H1 (cell line): Measurements from ENCODE around the gene VRK3. TPM values are rescaled to one million over a fixed set of nuclear protein-coding genes. Genes with fewer than 3 reads are reported as not detected.

ENCODE experiments used
- CTCF ChIA-PET: fragments of 300-600 bp; sonication (Branson Sonifier 250); formaldehyde crosslinking; loops from one replicate; lab custom pipeline; 2021; ENCODE audit not compliant: partially characterized antibody; lab: Charles Lee
- POLR2A ChIA-PET: fragments of 300-600 bp; sonication (Branson Sonifier 250); formaldehyde crosslinking; loops from one replicate; lab custom pipeline; 2021; ENCODE audit warnings: inconsistent platforms; ENCODE audit not compliant: partially characterized antibody; lab: Charles Lee
- DNase-seq, 2 experiments: peaks; one replicate each; pipeline versions ENCODE4 v3.0.0 to v3.0.0-alpha.2; 2010 to 2022; ENCODE audit warnings: low spot score in 2 of 2, low read depth in 1 of 2, mixed read lengths in 1 of 2
- FAIRE-seq: peaks from 2 replicates; lab custom pipeline; 2011; peaks lifted over from hg19 to GRCh38; lab: Jason Lieb, UNC
- H2AFZ ChIP-seq: 2 replicates; pipeline ENCODE4 v1.8.1; 2012; ENCODE audit warnings: low read length, inconsistent platforms
- H2AK5ac ChIP-seq: 2 replicates; pipeline ENCODE4 v1.6.1; 2013; ENCODE audit warnings: low read depth, low read length
- H2BK120ac ChIP-seq: replicated peaks from 2 replicates; pipeline ENCODE3; 2013; ENCODE audit warnings: low read depth, low read length, inconsistent platforms
- H2BK12ac ChIP-seq: 2 replicates; pipeline ENCODE4 v1.6.1; 2013; ENCODE audit warnings: low read depth, low read length
- H2BK15ac ChIP-seq: 2 replicates; pipeline ENCODE4 v1.6.1; 2013; ENCODE audit warnings: low read length
- H2BK20ac ChIP-seq: 2 replicates; pipeline ENCODE4 v1.6.1; 2013; ENCODE audit warnings: low read length
- H2BK5ac ChIP-seq: 2 replicates; pipeline ENCODE4 v1.6.1; 2013; ENCODE audit warnings: low read depth, low read length
- H3K14ac ChIP-seq: 2 replicates; pipeline ENCODE4 v1.6.1; 2013; ENCODE audit warnings: inconsistent platforms; ENCODE audit not compliant: insufficient read length
- H3K18ac ChIP-seq: 2 replicates; pipeline ENCODE4 v1.6.1; 2013; ENCODE audit warnings: low read length; ENCODE audit errors: extremely low read depth
- H3K23ac ChIP-seq: 2 replicates; pipeline ENCODE4 v1.6.1; 2013; ENCODE audit warnings: inconsistent platforms; ENCODE audit not compliant: insufficient read length
- H3K23me2 ChIP-seq: 2 replicates; pipeline ENCODE4 v1.6.1; 2013; ENCODE audit warnings: low read depth, low read length
- H3K27ac ChIP-seq: 2 replicates; pipeline ENCODE4 v1.6.1; 2011; ENCODE audit warnings: low read depth, low read length, inconsistent platforms
- H3K27me3 ChIP-seq, 4 experiments: replicated peaks in 1 of 4; 1 replicate in 1 of 4; 2 replicates in 3 of 4; pipeline versions ENCODE4 v1.6.1 to v1.8.1; 2011 to 2013; ENCODE audit warnings: low read length in 3 of 4, mild to moderate bottlenecking in 3 of 4, inconsistent platforms in 2 of 4, mixed read lengths in 2 of 4, moderate library complexity in 1 of 4; ENCODE audit not compliant: control insufficient read depth in 3 of 4, insufficient read depth in 3 of 4; ENCODE audit errors: extremely low read depth in 1 of 4
- H3K36me3 ChIP-seq, 4 experiments: 2 replicates each; pipeline versions ENCODE4 v1.6.1 to v1.8.1; 2011 to 2013; ENCODE audit warnings: mild to moderate bottlenecking in 4 of 4, low read length in 3 of 4, moderate library complexity in 2 of 4, control low read depth in 1 of 4, inconsistent platforms in 1 of 4; ENCODE audit not compliant: insufficient read depth in 4 of 4, control insufficient read depth in 2 of 4
- H3K4ac ChIP-seq: replicated peaks from 2 replicates; pipeline ENCODE3; 2013; ENCODE audit warnings: low read length, low read depth, mixed read lengths, inconsistent platforms; ENCODE audit not compliant: insufficient read length
- H3K4me1 ChIP-seq, 4 experiments: replicated peaks in 1 of 4; 1 replicate in 1 of 4; 2 replicates in 3 of 4; pipeline versions ENCODE4 v1.6.1 to v1.8.1; 2011 to 2013; ENCODE audit warnings: low read length in 3 of 4, inconsistent platforms in 2 of 4, mixed read lengths in 1 of 4; ENCODE audit not compliant: insufficient read depth in 4 of 4, control insufficient read depth in 3 of 4
- H3K4me2 ChIP-seq, 2 experiments: 2 replicates each; pipeline versions ENCODE4 v1.6.1 to v1.8.1; 2011 to 2013; ENCODE audit warnings: low read depth in 2 of 2, low read length in 2 of 2, control low read depth in 1 of 2, inconsistent platforms in 1 of 2, mild to moderate bottlenecking in 1 of 2; ENCODE audit not compliant: insufficient read depth in 1 of 2
- H3K4me3 ChIP-seq, 4 experiments: fragments of 200-600, 300-600 bp in 1 of 4; sonication (generic), shearing (Covaris generic), sonication (Bioruptor Twin) in 1 of 4; 2 replicates each; pipeline versions ENCODE4 v1.5.1 to v1.8.1; 2011 to 2016; ENCODE audit warnings: low read length in 4 of 4, low read depth in 3 of 4, control low read depth in 2 of 4, inconsistent platforms in 2 of 4, mild to moderate bottlenecking in 2 of 4, mixed read lengths in 1 of 4, moderate library complexity in 1 of 4; ENCODE audit not compliant: insufficient read depth in 2 of 4; ENCODE audit errors: extremely low read depth in 1 of 4
- H3K56ac ChIP-seq: replicated peaks from 2 replicates; pipeline ENCODE3; 2013; ENCODE audit warnings: low read depth, mild to moderate bottlenecking, mixed read lengths, low read length, inconsistent platforms; ENCODE audit not compliant: insufficient read length
- H3K79me1 ChIP-seq: 2 replicates; pipeline ENCODE4 v1.6.1; 2013; ENCODE audit warnings: low read depth, low read length, control low read depth
- H3K79me2 ChIP-seq, 2 experiments: 2 replicates each; pipeline versions ENCODE4 v1.6.1 to v1.8.1; 2012 to 2013; ENCODE audit warnings: low read length in 2 of 2, mild to moderate bottlenecking in 2 of 2, inconsistent platforms in 1 of 2; ENCODE audit not compliant: insufficient read depth in 2 of 2, control insufficient read depth in 1 of 2
- H3K9ac ChIP-seq, 4 experiments: replicated peaks in 1 of 4; 1 replicate in 1 of 4; 2 replicates in 3 of 4; pipeline versions ENCODE4 v1.6.1 to v1.8.1; 2011 to 2013; ENCODE audit warnings: low read depth in 3 of 4, low read length in 3 of 4, control low read depth in 2 of 4, mild to moderate bottlenecking in 2 of 4, moderate library complexity in 2 of 4, inconsistent platforms in 1 of 4; ENCODE audit errors: extremely low read depth in 1 of 4
- H3K9me3 ChIP-seq, 2 experiments: 2 replicates each; pipeline versions ENCODE4 v1.6.1 to v1.8.1; 2012 to 2013; ENCODE audit warnings: mild to moderate bottlenecking in 2 of 2, moderate library complexity in 2 of 2, control low read depth in 1 of 2, inconsistent platforms in 1 of 2, low read depth in 1 of 2, low read length in 1 of 2, mixed read lengths in 1 of 2; ENCODE audit not compliant: insufficient read depth in 2 of 2
- H4K20me1 ChIP-seq, 2 experiments: replicated peaks in 1 of 2; 2 replicates each; pipeline versions ENCODE3 to v1.8.1; 2011 to 2013; ENCODE audit warnings: inconsistent platforms in 2 of 2, low read length in 2 of 2, mild to moderate bottlenecking in 1 of 2; ENCODE audit not compliant: insufficient read depth in 2 of 2, control insufficient read depth in 1 of 2
- H4K5ac ChIP-seq: 2 replicates; pipeline ENCODE4 v1.6.1; 2013; ENCODE audit warnings: low read length, low read depth, mixed read lengths, inconsistent platforms; ENCODE audit not compliant: insufficient read length
- H4K8ac ChIP-seq: 2 replicates; pipeline ENCODE4 v1.8.0; 2013; ENCODE audit warnings: mild to moderate bottlenecking, moderate library complexity, low read length, inconsistent platforms; ENCODE audit not compliant: insufficient read depth; ENCODE audit errors: extremely low read depth
- H4K91ac ChIP-seq: replicated peaks from 2 replicates; pipeline ENCODE3; 2013; ENCODE audit warnings: low read length, mixed read lengths, inconsistent platforms; ENCODE audit not compliant: insufficient read length
- BACH1 ChIP-seq: IDR thresholded peaks from 2 replicates; pipeline ENCODE4 v1.6.1; 2012; ENCODE audit warnings: low read length, improper control_type of control experiment
- CHD2 ChIP-seq: IDR thresholded peaks from 2 replicates; pipeline ENCODE4 v1.6.1; 2012; ENCODE audit warnings: low read length, improper control_type of control experiment
- CTCF ChIP-seq, 3 experiments: IDR thresholded peaks; 1 replicate in 2 of 3; 2 replicates in 1 of 3; pipeline versions ENCODE4 v1.5.1 to v1.6.1; 2011; ENCODE audit warnings: low read length in 3 of 3, mild to moderate bottlenecking in 3 of 3, inconsistent platforms in 2 of 3, low read depth in 1 of 3, moderate library complexity in 1 of 3; ENCODE audit not compliant: insufficient read depth in 1 of 3; ENCODE audit errors: control extremely low read depth in 1 of 3
- KDM1A ChIP-seq: fragments of 200-600, 300-600 bp; sonication (generic); IDR thresholded peaks from 2 replicates; pipeline ENCODE4 v1.7.1; 2016; ENCODE audit warnings: mild to moderate bottlenecking, low read length, borderline replicate concordance
- YY1 ChIP-seq: IDR thresholded peaks from 2 replicates; pipeline ENCODE4 v1.6.1; 2011; ENCODE audit warnings: low read depth, mild to moderate bottlenecking, low read length
- WGBS, 2 experiments: shearing (Covaris generic) in 1 of 2; methylation state at CpG; one replicate each; pipeline versions ENCODE4 v1.1.6 to v1.1.7; 2013 to 2015; ENCODE audit warnings: low lambda C conversion rate in 2 of 2, mixed read lengths in 2 of 2, inconsistent platforms in 1 of 2, low coverage in 1 of 2, missing lambda C conversion rate in 1 of 2; ENCODE audit not compliant: insufficient replicate concordance in 2 of 2, insufficient coverage in 1 of 2, insufficient read length in 1 of 2; ENCODE audit errors: extremely low coverage in 1 of 2, missing lambda C conversion rate in 1 of 2; 5-methylcytosine and 5-hydroxymethylcytosine counted together
- polyA plus RNA-seq, 7 experiments: library from polyadenylated mRNA; depleted of rRNA in 3 of 7; stranded (reverse) in 5 of 7; unstranded in 2 of 7; fragments of >200 nt in 5 of 7; fragments of 200-250 nt in 2 of 7; gene quantifications; 1 replicate in 5 of 7; 2 replicates in 1 of 7; 4 replicates in 1 of 7; pipeline versions ENCODE4 v1.2.1 to v1.2.3, GENCODE V29; 2011 to 2013; ENCODE audit warnings: missing spikeins in 2 of 7, mixed read lengths in 2 of 7
- total RNA-seq: library from RNA; stranded (reverse); fragmentation: NEBNext Ultra II Directional; extraction: Animal tissue kit (Norgen Biotek cat#: 25700); gene quantifications from 2 replicates; pipeline ENCODE4 v1.2.1, GENCODE V29; 2021

The VRK3 gene
- total and polyA plus RNA-seq, 2 of the 8 experiments (the other 6 are each of a cell fraction or from before 2014, with no cell fraction given) = 21.3 to 36.1 TPM

GRCh38 chr19:49977076-49977475 lies 48.1 kb downstream of the VRK3 start:
- Histone ChIP-seq H3K4me1 (no peaks in the 10 kb centered on the region; a peak in 1 of 7 replicates), H4K8ac (no peak overlapping the region), H2BK20ac (no peak overlapping the region), H2BK120ac (no peak overlapping the region), H3K9ac (no peak overlapping the region), H2BK5ac (no peak overlapping the region), H4K20me1 (peaks cover 0 to 2% of the 10 kb centered on the region in 2 experiments), H3K56ac (no peak overlapping the region), H3K14ac (no peak overlapping the region), H2BK12ac (no peak overlapping the region), H3K27me3 (no peaks in the 10 kb centered on the region), H3K18ac (no peak overlapping the region), H2AFZ (no peak overlapping the region), H4K91ac (no peak overlapping the region), H3K4me2 (no peak overlapping the region), H4K5ac (no peak overlapping the region), H3K36me3 (no peaks in the 10 kb centered on the region), H3K79me1 (no peaks in the 10 kb centered on the region), H3K23ac (no peak overlapping the region), H3K4me3 (no peak overlapping the region), H3K27ac (no peak overlapping the region), H3K9me3 (no peaks in the 10 kb centered on the region), H3K79me2 (no peaks in the 10 kb centered on the region), H2BK15ac (no peak overlapping the region), H3K4ac (no peak overlapping the region), H2AK5ac (no peak overlapping the region), H3K23me2 (no peaks in the 10 kb centered on the region)
- ChIA-PET CTCF (interaction anchor here (0.7 to 16.2 kb wide), 5 partner anchors 14 to 44 kb away, joined by 3 to 231 read pairs (median 4); no protein-coding TSS in a partner anchor), POLR2A (interaction anchor here (0.6 to 1.6 kb wide), 4 partner anchors 8 to 258 kb away, joined by 3 to 6 read pairs (median 3); partner anchors contain the start of genes ATF5 and NUP62)
- FAIRE-seq = no peak
- TF ChIP-seq KDM1A = no peak
- TF ChIP-seq YY1 = no peak
- TF ChIP-seq BACH1 = no peak
- no peak for TF ChIP-seq CTCF (IDR thresholded peaks at IDR 0.05; ENCODE audit: control extremely low read depth in 1 of 3, insufficient read depth in 1 of 3, low read depth in 1 of 3, low read length in 3 of 3)
- TF ChIP-seq CHD2 = no peak
- WGBS, 2 experiments = 93% methylated on average over 13 of the region's 13 CpGs; no CpG with 5 or more reads in 1 of the 2 experiments
- DNase-seq = no peak
